Naive thymus-derived CD8-positive, alpha-beta T cell (primary cell): ENCODE data around the gene PWP1. TPM values are rescaled to one million over a fixed set of nuclear protein-coding genes. Genes with fewer than 3 reads are reported as not detected.
A peak's percentile ranks its signal among the peaks of the same experiment; 100 is the strongest.
"Not testable (repeated sequence)": the region's sequence is repeated elsewhere in the genome, so short reads cannot be mapped to it uniquely, and the experiment has no call there.

ENCODE experiments used
- ATAC-seq, 2 donors: fragments of 150-1000 bp; cut with Tn5 transposase in 1 of 2; sonication (Bioruptor Pico), chemical (Tn5 transposase) in 1 of 2; 1 replicate in 1 of 2; 2 replicates in 1 of 2; pipeline ENCODE4 v1.10.0; 2021; ENCODE audit warnings: mild to moderate bottlenecking in 2 of 2, moderate library complexity in 2 of 2
- POLR2A ChIA-PET: fragments of 350-600 bp; sonication (Branson Sonifier 250); formaldehyde crosslinking; loops from one replicate; lab custom pipeline; 2021; ENCODE audit warnings: antibody characterized with exemption; lab: Charles Lee
- DNase-seq, 10 donors: peaks; one replicate each; pipeline versions ENCODE4 v3.0.0 to v3.0.0-alpha.2; 2020 to 2022
- H3K27ac Mint-ChIP-seq, 10 donors: one replicate each; pipeline ENCODE4 v1.8.0; 2020 to 2022; ENCODE audit warnings: mild to moderate bottlenecking in 10 of 10, mixed read lengths in 10 of 10, moderate library complexity in 4 of 10, inconsistent platforms in 1 of 10
- H3K27me3 Mint-ChIP-seq, 5 donors: one replicate each; pipeline ENCODE4 v1.8.0; 2021 to 2022; ENCODE audit warnings: mixed read lengths in 5 of 5
- H3K36me3 Mint-ChIP-seq, 3 donors: one replicate each; pipeline ENCODE4 v1.8.0; 2020 to 2022; ENCODE audit warnings: mixed read lengths in 3 of 3, mild to moderate bottlenecking in 2 of 3, inconsistent platforms in 1 of 3
- H3K4me1 Mint-ChIP-seq, 4 donors: one replicate each; pipeline ENCODE4 v1.8.0; 2021 to 2022; ENCODE audit warnings: mixed read lengths in 4 of 4
- H3K4me3 Mint-ChIP-seq, 10 donors: one replicate each; pipeline ENCODE4 v1.8.0; 2020 to 2022; ENCODE audit warnings: mild to moderate bottlenecking in 10 of 10, mixed read lengths in 10 of 10, moderate library complexity in 6 of 10, inconsistent platforms in 1 of 10
- H3K9me3 Mint-ChIP-seq, 9 donors: one replicate each; pipeline ENCODE4 v1.8.0; 2020 to 2022; ENCODE audit warnings: mixed read lengths in 9 of 9, mild to moderate bottlenecking in 3 of 9, inconsistent platforms in 1 of 9, moderate library complexity in 1 of 9
- polyA plus RNA-seq, 3 donors: library from polyadenylated mRNA; unstranded; fragments of 300-500 nt; fragmentation: Illumina TruSeq; gene quantifications; one replicate each; pipeline ENCODE4 v1.2.3, GENCODE V29; 2021
- total RNA-seq, 8 experiments: library from RNA in 2 of 8; stranded (reverse) in 2 of 8; gene quantifications; one replicate each; pipeline ENCODE4 v1.2.3 and lab custom pipeline; 2021 to 2026

The PWP1 gene
- total and polyA plus RNA-seq, 5 experiments from 2014 or later, result 33.3 to 75.6 (median 70.5) TPM

- no peaks in the 10 kb centered on the region for H3K9me3 Mint-ChIP-seq
- H3K4me1 Mint-ChIP-seq, result peaks cover 2 to 7% (median 4%) of the 10 kb centered on the region in 4 donors
- ATAC-seq, result peak in 1 of 2 donors; percentile 50
- no peak overlapping the region for H3K4me3 Mint-ChIP-seq
- no peak overlapping the region for H3K27ac Mint-ChIP-seq
- peaks cover 5 to 19% (median 15%) of the 10 kb centered on the region in 5 donors for H3K27me3 Mint-ChIP-seq
- H3K36me3 Mint-ChIP-seq, result peaks cover 0 to 2% (median 0%) of the 10 kb centered on the region in 3 donors
- POLR2A ChIA-PET, result no interaction called here
- DNase-seq, result peak in 4 of 10 donors; percentile 2 to 15 (median 10)
These were observed 14.5 kb upstream of the PWP1 start for GRCh38 chr12:107670999-107671643.

- no peak for DNase-seq
- Mint-ChIP-seq H3K4me1 (no peaks in the 10 kb centered on the region), H3K36me3 (no peaks in the 10 kb centered on the region), H3K27me3 (peaks cover 4 to 17% (median 13%) of the 10 kb centered on the region in 5 donors), H3K9me3 (no peaks in the 10 kb centered on the region), H3K4me3 (no peak overlapping the region), H3K27ac (no peak overlapping the region)
- POLR2A ChIA-PET, result no interaction called here
- ATAC-seq, result no peak
These were observed 7.9 kb upstream of the PWP1 start for GRCh38 chr12:107677671-107678070.

- H3K36me3 Mint-ChIP-seq, result no peaks in the 10 kb centered on the region
- H3K9me3 Mint-ChIP-seq, result no peaks in the 10 kb centered on the region
- peaks cover 4 to 17% (median 12%) of the 10 kb centered on the region in 5 donors for H3K27me3 Mint-ChIP-seq
- H3K4me3 Mint-ChIP-seq, result no peak overlapping the region
- DNase-seq (no peak), ATAC-seq (no peak)
- no peak overlapping the region for H3K27ac Mint-ChIP-seq
- POLR2A ChIA-PET, result no interaction called here
- peaks cover 0 to 1% (median under 1%) of the 10 kb centered on the region in 4 donors for H3K4me1 Mint-ChIP-seq
These were observed 6.3 kb upstream of the PWP1 start for GRCh38 chr12:107679336-107679735.

GRCh38 chr12:107681455-107681835 is 4.2 kb upstream of the PWP1 start:
- DNase-seq (no peak), ATAC-seq (no peak)
- Mint-ChIP-seq H3K9me3 (no peaks in the 10 kb centered on the region), H3K36me3 (no peaks in the 10 kb centered on the region), H3K27me3 (peaks cover 4 to 17% (median 11%) of the 10 kb centered on the region in 5 donors), H3K4me3 (no peak overlapping the region), H3K4me1 (peaks cover 14 to 22% (median 20%) of the 10 kb centered on the region in 4 donors), H3K27ac (no peak overlapping the region)
- POLR2A ChIA-PET, result no interaction called here

GRCh38 chr12:107681836-107682820 is 3.5 kb upstream of the PWP1 start:
- Mint-ChIP-seq H3K9me3 (no peaks in the 10 kb centered on the region), H3K27ac (no peak overlapping the region), H3K4me3 (no peak overlapping the region), H3K36me3 (no peaks in the 10 kb centered on the region), H3K4me1 (peaks cover 17 to 29% (median 25%) of the 10 kb centered on the region in 4 donors), H3K27me3 (peaks cover 4 to 12% (median 6%) of the 10 kb centered on the region in 5 donors)
- no peak for ATAC-seq
- POLR2A ChIA-PET, result no interaction called here
- no peak for DNase-seq

GRCh38 chr12:107684029-107684795 is 1.4 kb upstream of the PWP1 start:
- DNase-seq, result no peak
- ATAC-seq, result no peak
- peaks cover 17 to 39% (median 30%) of the 10 kb centered on the region in 4 donors for H3K4me1 Mint-ChIP-seq
- no peaks in the 10 kb centered on the region for H3K9me3 Mint-ChIP-seq
- POLR2A ChIA-PET, result interaction anchor here (1.3 to 2.2 kb wide), 2 partner anchors 8 to 20 kb away, joined by 4 to 9 read pairs; no protein-coding TSS in a partner anchor
- peaks cover 0 to 14% (median 0%) of the 10 kb centered on the region in 3 donors for H3K36me3 Mint-ChIP-seq
- H3K27ac Mint-ChIP-seq, result peak overlapping the region; percentile 97 to 100 (median 99)
- peak overlapping the region; percentile 91 to 100 (median 98) for H3K4me3 Mint-ChIP-seq
- peaks cover 0 to 4% (median 0%) of the 10 kb centered on the region in 5 donors for H3K27me3 Mint-ChIP-seq

- ATAC-seq (peak; percentile 2 to 3), DNase-seq (peak in 2 of 10 donors; percentile 9 to 38)
- POLR2A ChIA-PET, result interaction anchor here (0.6 to 2.2 kb wide), 10 partner anchors 9 to 1327 kb away, joined by 3 to 9 read pairs (median 3); partner anchors contain the start of genes POLR3B and RIC8B
- Mint-ChIP-seq H3K4me1 (peaks cover 18 to 39% (median 30%) of the 10 kb centered on the region in 4 donors), H3K27me3 (peaks cover 0 to 2% (median 0%) of the 10 kb centered on the region in 5 donors), H3K9me3 (no peaks in the 10 kb centered on the region), H3K36me3 (peaks cover 0 to 22% (median 4%) of the 10 kb centered on the region in 3 donors), H3K27ac (peak overlapping the region; percentile 97 to 100 (median 99)), H3K4me3 (peak overlapping the region; percentile 91 to 100 (median 98))
These were observed 624 bp upstream of the PWP1 start for GRCh38 chr12:107684990-107685359.

- DNase-seq, H3K9me3 Mint-ChIP-seq, ATAC-seq, H3K4me3 Mint-ChIP-seq, H3K27ac Mint-ChIP-seq, H3K27me3 Mint-ChIP-seq: not testable (repeated sequence)
- Mint-ChIP-seq H3K4me1 (peaks cover 0 to 13% (median 2%) of the 10 kb centered on the region in 4 donors), H3K36me3 (peaks cover 21 to 97% (median 49%) of the 10 kb centered on the region in 3 donors)
- POLR2A ChIA-PET, result interaction anchor here (0.7 to 0.8 kb wide), 2 partner anchors 8 to 11 kb away, joined by 3 to 4 read pairs; no protein-coding TSS in a partner anchor
These were observed 10.2 kb downstream of the PWP1 start for GRCh38 chr12:107695772-107696171.

- Mint-ChIP-seq H3K27ac (no peak overlapping the region), H3K27me3 (no peaks in the 10 kb centered on the region), H3K4me1 (peaks cover 0 to 3% (median under 1%) of the 10 kb centered on the region in 4 donors), H3K36me3 (peaks cover 23 to 97% (median 84%) of the 10 kb centered on the region in 3 donors), H3K9me3 (peaks cover 0 to 7% (median 2%) of the 10 kb centered on the region in 9 donors), H3K4me3 (no peak overlapping the region)
- POLR2A ChIA-PET, result no interaction called here
- ATAC-seq, result no peak
- DNase-seq, result no peak
These were observed 16.5 kb downstream of the PWP1 start for GRCh38 chr12:107702106-107702505.

GRCh38 chr12:107704041-107704440 is 18.4 kb downstream of the PWP1 start:
- H3K4me1 Mint-ChIP-seq, result peaks cover 2 to 5% (median 4%) of the 10 kb centered on the region in 4 donors
- no peak overlapping the region for H3K4me3 Mint-ChIP-seq
- peaks cover 23 to 97% (median 81%) of the 10 kb centered on the region in 3 donors for H3K36me3 Mint-ChIP-seq
- ATAC-seq (no peak), DNase-seq (no peak)
- no peaks in the 10 kb centered on the region for H3K27me3 Mint-ChIP-seq
- POLR2A ChIA-PET, result interaction anchor here (1.5 kb wide), 1 partner anchor 19 kb away, joined by 4 read pairs; the partner anchor contains the start of gene PWP1
- H3K9me3 Mint-ChIP-seq, result peaks cover 0 to 7% (median 2%) of the 10 kb centered on the region in 9 donors
- H3K27ac Mint-ChIP-seq, result peak overlapping the region in 2 of 10 donors; percentile 5 to 42

GRCh38 chr12:107705522-107705921 is 19.9 kb downstream of the PWP1 start:
- POLR2A ChIA-PET, H3K27me3 Mint-ChIP-seq, H3K9me3 Mint-ChIP-seq, H3K4me3 Mint-ChIP-seq, ATAC-seq, DNase-seq, H3K4me1 Mint-ChIP-seq, H3K27ac Mint-ChIP-seq: not testable (repeated sequence)
- peaks cover 11 to 96% (median 69%) of the 10 kb centered on the region in 3 donors for H3K36me3 Mint-ChIP-seq

- Mint-ChIP-seq H3K4me1 (no peaks in the 10 kb centered on the region), H3K4me3 (no peak overlapping the region), H3K36me3 (peaks cover 27 to 57% (median 42%) of the 10 kb centered on the region in 3 donors), H3K9me3 (no peaks in the 10 kb centered on the region), H3K27ac (no peak overlapping the region), H3K27me3 (no peaks in the 10 kb centered on the region)
- no peak for ATAC-seq
- POLR2A ChIA-PET, result no interaction called here
- DNase-seq, result no peak
These were observed 30.2 kb downstream of the PWP1 start for GRCh38 chr12:107715780-107716179.
